Bronchial epithelial cell (primary cell): ENCODE measurements around the gene ADGRV1. TPM values are rescaled to one million over a fixed set of nuclear protein-coding genes. Genes with fewer than 3 reads are reported as not detected.

Experiments used
- DNase-seq: peaks from one replicate; pipeline ENCODE4 v3.0.0-alpha.2; 2010; ENCODE audit warnings: low read depth
- FAIRE-seq: peaks from 2 replicates; lab custom pipeline; 2011; peaks lifted over from hg19 to GRCh38; lab: Jason Lieb, UNC
- H3K27me3 ChIP-seq: 2 replicates; pipeline ENCODE4 v1.5.1; 2011; ENCODE audit warnings: low read length; ENCODE audit not compliant: control insufficient read depth, insufficient read depth
- H3K36me3 ChIP-seq: 2 replicates; pipeline ENCODE4 v1.5.1; 2011; ENCODE audit warnings: low read length; ENCODE audit not compliant: control insufficient read depth, insufficient read depth
- H3K4me3 ChIP-seq: 2 replicates; pipeline ENCODE4 v1.5.1; 2011; ENCODE audit warnings: mild to moderate bottlenecking, low read depth, low read length, control low read depth
- total RNA-seq: library from RNA; depleted of rRNA; stranded (reverse); fragments of >200 nt; gene quantifications from 2 replicates; pipeline ENCODE4 v1.2.1, GENCODE V29; 2014
- TF ChIP-seq, protein P1 (sequence below): IDR thresholded peaks from 2 replicates; pipeline ENCODE4 v1.5.1; 2011; ENCODE audit warnings: mild to moderate bottlenecking, moderate library complexity, low read length, control low read depth, inconsistent platforms; ENCODE audit not compliant: insufficient read depth, severe bottlenecking

Gene ADGRV1
- total RNA-seq, 1 donor from 2014 or later = 1.6 TPM

DNA sequence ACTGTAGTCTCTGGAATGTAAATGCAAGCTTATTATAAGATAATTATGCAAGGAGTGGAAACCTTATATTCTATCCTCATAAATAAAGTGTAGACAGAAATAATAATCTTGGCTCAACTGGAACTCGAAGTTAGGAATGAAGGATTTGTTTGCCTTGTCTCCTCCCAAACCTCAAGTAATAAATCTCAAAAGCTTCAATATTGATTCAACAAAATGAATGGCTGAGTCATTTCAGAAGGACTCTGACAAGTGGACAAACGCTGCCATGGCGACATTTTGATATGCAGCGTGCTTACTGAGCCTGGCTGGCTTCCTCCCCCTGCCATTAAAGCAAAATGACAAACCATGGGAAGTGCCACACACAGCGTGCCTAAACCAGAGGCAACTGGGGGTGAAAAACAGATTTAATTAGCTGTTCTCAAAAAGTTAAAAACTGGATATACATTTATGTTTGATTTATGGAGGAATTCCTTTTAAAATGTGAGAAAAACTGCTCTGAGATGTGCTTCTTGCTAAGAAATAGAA, 10.5 kb upstream of the ADGRV1 start:
- DNase-seq (peak; percentile 46), FAIRE-seq (no peak)
- TF ChIP-seq, protein P1, sequence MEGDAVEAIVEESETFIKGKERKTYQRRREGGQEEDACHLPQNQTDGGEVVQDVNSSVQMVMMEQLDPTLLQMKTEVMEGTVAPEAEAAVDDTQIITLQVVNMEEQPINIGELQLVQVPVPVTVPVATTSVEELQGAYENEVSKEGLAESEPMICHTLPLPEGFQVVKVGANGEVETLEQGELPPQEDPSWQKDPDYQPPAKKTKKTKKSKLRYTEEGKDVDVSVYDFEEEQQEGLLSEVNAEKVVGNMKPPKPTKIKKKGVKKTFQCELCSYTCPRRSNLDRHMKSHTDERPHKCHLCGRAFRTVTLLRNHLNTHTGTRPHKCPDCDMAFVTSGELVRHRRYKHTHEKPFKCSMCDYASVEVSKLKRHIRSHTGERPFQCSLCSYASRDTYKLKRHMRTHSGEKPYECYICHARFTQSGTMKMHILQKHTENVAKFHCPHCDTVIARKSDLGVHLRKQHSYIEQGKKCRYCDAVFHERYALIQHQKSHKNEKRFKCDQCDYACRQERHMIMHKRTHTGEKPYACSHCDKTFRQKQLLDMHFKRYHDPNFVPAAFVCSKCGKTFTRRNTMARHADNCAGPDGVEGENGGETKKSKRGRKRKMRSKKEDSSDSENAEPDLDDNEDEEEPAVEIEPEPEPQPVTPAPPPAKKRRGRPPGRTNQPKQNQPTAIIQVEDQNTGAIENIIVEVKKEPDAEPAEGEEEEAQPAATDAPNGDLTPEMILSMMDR = no peak
- Histone ChIP-seq H3K4me3 (no peak overlapping the region), H3K27me3 (peaks cover 2% of the 10 kb centered on the region), H3K36me3 (no peaks in the 10 kb centered on the region)

DNA sequence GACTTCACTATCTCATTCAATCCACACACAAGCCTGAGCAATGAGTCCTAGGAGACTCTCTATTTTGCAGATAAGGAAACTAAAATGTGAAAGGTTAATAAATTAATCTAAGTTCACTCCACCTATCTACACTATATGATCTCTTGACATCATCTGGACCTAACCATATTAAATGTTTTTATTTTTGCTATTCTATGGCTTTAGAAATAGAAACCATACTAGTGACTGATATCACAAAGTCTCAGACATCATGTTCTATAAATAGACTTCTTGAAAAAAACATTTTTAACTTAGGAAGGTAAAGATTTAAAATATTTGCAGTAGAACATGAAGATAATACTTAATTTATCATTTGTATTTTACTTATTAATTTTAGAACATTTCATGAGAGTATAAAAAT, 9.4 kb upstream of the ADGRV1 start:
- Histone ChIP-seq H3K36me3 (no peaks in the 10 kb centered on the region), H3K4me3 (no peak overlapping the region), H3K27me3 (peaks cover 2% of the 10 kb centered on the region)
- TF ChIP-seq, protein P1 = no peak
- DNase-seq = no peak
- FAIRE-seq = no peak

DNA sequence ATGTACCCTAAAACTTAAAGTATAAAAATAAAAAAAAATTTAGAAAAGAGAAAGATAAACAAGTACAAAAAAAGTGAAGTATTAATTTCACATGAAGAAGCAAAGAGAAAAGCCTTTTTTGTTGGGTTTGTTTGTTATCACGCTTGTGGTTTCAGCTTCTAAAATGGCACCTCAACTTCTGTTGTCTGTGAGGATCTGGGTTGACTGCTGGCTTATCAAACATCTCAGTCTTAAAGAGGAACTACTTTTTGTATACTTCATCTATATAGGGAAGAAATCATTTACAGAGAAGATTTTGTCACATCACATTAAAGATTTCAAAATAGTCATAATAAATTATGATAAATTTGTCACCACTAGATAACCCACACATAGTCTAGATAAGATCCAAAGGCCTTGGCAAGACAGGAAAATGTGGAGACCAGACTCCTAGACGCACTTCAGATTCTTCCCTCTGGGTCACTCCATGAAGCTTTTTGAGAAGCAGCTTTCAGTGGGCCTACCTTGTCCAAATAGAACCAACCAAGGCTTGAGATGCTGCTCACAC, 8.8 kb upstream of the ADGRV1 start:
- TF ChIP-seq, protein P1 = no peak
- no peaks in the 10 kb centered on the region for H3K36me3 ChIP-seq
- peaks cover 2% of the 10 kb centered on the region for H3K27me3 ChIP-seq
- no peak overlapping the region for H3K4me3 ChIP-seq
- FAIRE-seq (no peak), DNase-seq (no peak)

DNA sequence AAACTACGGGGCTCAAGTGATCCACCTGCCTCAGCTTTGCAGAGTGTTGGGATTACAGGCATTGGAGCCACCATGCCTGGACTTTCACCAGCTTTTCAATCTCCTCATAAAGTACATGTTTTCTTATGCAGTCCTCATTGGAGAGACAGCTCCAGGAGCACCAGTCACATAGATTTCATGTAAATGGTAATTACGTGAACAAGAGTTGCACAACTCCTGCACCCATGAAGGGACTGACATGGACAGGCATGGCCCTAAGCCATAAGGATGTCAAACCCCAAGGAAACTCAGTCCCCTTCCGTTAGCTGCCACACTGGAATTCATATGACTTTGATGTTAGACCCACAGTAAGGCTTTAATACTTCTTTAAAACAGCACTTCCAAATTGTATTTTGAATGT, 7.6 kb upstream of the ADGRV1 start:
- Histone ChIP-seq H3K36me3 (no peaks in the 10 kb centered on the region), H3K27me3 (peaks cover 2% of the 10 kb centered on the region), H3K4me3 (no peak overlapping the region)
- TF ChIP-seq, protein P1 = no peak
- DNase-seq (no peak), FAIRE-seq (no peak)

DNA sequence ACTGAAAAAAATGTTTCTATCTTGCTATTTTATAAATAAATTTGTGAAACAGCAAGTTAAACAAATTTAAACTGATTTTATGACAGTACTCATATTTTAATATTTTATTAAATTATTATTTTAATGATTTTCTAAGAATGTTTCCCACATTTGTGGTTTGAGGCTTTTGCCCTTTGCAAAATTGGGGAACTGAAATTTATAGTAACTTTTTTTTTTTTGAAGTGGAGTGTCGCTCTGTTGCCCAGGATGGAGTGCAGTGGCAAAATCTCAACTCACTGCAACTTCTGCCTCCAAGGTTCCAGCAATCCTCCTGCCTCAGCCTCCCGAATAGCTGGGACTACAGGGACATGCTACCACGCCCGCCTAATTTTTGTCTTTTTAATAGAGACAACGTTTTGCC, 7.2 kb upstream of the ADGRV1 start:
- DNase-seq (no peak), FAIRE-seq (no peak)
- H3K27me3 ChIP-seq = peaks cover 2% of the 10 kb centered on the region
- no peaks in the 10 kb centered on the region for H3K36me3 ChIP-seq
- H3K4me3 ChIP-seq = no peak overlapping the region
- TF ChIP-seq, protein P1 = no peak

DNA sequence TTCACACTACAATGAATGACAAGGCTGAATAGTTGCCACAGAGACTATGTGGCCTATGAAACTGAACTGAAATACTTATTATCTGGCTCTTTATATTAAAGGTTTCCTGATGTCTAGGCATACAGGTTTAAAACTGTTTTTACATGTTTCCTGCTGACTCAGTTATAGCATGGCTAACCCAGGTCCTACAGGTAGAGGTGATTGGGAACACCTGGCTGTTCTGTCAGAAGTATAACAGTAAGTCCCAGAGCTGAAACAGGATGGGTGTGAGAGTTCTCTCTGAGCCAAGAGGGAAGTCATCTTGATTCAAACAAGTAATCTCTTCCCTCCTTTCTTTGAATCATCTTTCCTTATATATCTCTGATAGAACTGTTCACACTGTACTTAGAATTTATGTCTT, 4.9 kb upstream of the ADGRV1 start:
- Histone ChIP-seq H3K27me3 (peaks cover 8% of the 10 kb centered on the region), H3K4me3 (no peak overlapping the region), H3K36me3 (no peaks in the 10 kb centered on the region)
- DNase-seq (peak; percentile 78), FAIRE-seq (no peak)
- TF ChIP-seq, protein P1 = no peak
